HUES64 (cell line): Measurements from ENCODE around the gene ABHD2.
"Not testable (repeated sequence)": the region's sequence is repeated elsewhere in the genome, so short reads cannot be mapped to it uniquely, and the experiment has no call there.

Source experiments
- H3K27ac ChIP-seq: 2 replicates; pipeline ENCODE4 v1.7.0; 2013; ENCODE audit warnings: low read depth, low read length, inconsistent platforms
- H3K27me3 ChIP-seq: 2 replicates; pipeline ENCODE4 v1.6.1; 2013; ENCODE audit warnings: mild to moderate bottlenecking, low read length; ENCODE audit not compliant: insufficient read depth
- H3K36me3 ChIP-seq: 2 replicates; pipeline ENCODE4 v1.6.1; 2013; ENCODE audit warnings: mild to moderate bottlenecking, low read length; ENCODE audit not compliant: insufficient read depth
- H3K4me1 ChIP-seq: 2 replicates; pipeline ENCODE4 v1.6.1; 2013; ENCODE audit warnings: mild to moderate bottlenecking, low read length, moderate library complexity; ENCODE audit not compliant: insufficient read depth
- H3K4me3 ChIP-seq: 2 replicates; pipeline ENCODE4 v1.5.1; 2013; ENCODE audit warnings: mild to moderate bottlenecking, low read length, moderate library complexity
- H3K9ac ChIP-seq: 2 replicates; pipeline ENCODE4 v1.6.1; 2013; ENCODE audit warnings: mild to moderate bottlenecking, low read depth, low read length
- H3K9me3 ChIP-seq: 2 replicates; pipeline ENCODE4 v1.6.1; 2013; ENCODE audit warnings: low read depth, low read length; ENCODE audit not compliant: insufficient read depth
- WGBS: fragments of 150-250, 120-280 bp; methylation state at CpG from one replicate; pipeline ENCODE4 v1.1.7; 2013; ENCODE audit warnings: missing lambda C conversion rate; 5-methylcytosine and 5-hydroxymethylcytosine counted together

The ABHD2 gene

GRCh38 chr15:89077750-89078149 lies 10.5 kb upstream of the ABHD2 start:
- H3K9ac ChIP-seq: no peak overlapping the region
- H3K36me3 ChIP-seq: no peaks in the 10 kb centered on the region
- no peaks in the 10 kb centered on the region for H3K27me3 ChIP-seq
- no peak overlapping the region for H3K27ac ChIP-seq
- peaks cover 4% of the 10 kb centered on the region for H3K4me1 ChIP-seq
- H3K9me3 ChIP-seq: no peaks in the 10 kb centered on the region
- 73% methylated on average over 1 of the region's 1 CpG for WGBS
- H3K4me3 ChIP-seq: no peak overlapping the region

GRCh38 chr15:89078851-89079810 lies 9.1 kb upstream of the ABHD2 start:
- no peaks in the 10 kb centered on the region for H3K36me3 ChIP-seq
- H3K4me3 ChIP-seq: no peak overlapping the region
- no peaks in the 10 kb centered on the region for H3K9me3 ChIP-seq
- H3K9ac ChIP-seq: no peak overlapping the region
- 90% methylated on average over 4 of the region's 5 CpGs for WGBS
- peaks cover 4% of the 10 kb centered on the region for H3K4me1 ChIP-seq
- no peak overlapping the region; the same call in 1 of the 2 replicates for H3K27ac ChIP-seq
- no peaks in the 10 kb centered on the region for H3K27me3 ChIP-seq

GRCh38 chr15:89081878-89082277 lies 6.4 kb upstream of the ABHD2 start:
- no CpG with 5 or more reads among the region's 1 CpG for WGBS
- Histone ChIP-seq H3K4me3 (no peak overlapping the region), H3K27me3 (no peaks in the 10 kb centered on the region), H3K36me3 (no peaks in the 10 kb centered on the region), H3K4me1 (peaks cover 6% of the 10 kb centered on the region), H3K27ac (no peak overlapping the region), H3K9me3 (no peaks in the 10 kb centered on the region), H3K9ac (no peak overlapping the region)

GRCh38 chr15:89083246-89083645 lies 5.0 kb upstream of the ABHD2 start:
- H3K9me3 ChIP-seq: no peaks in the 10 kb centered on the region
- H3K9ac ChIP-seq: no peak overlapping the region
- H3K27ac ChIP-seq: no peak overlapping the region
- peaks cover 14% of the 10 kb centered on the region for H3K4me1 ChIP-seq
- 100% methylated on average over 1 of the region's 6 CpGs for WGBS
- H3K4me3 ChIP-seq: no peak overlapping the region
- no peaks in the 10 kb centered on the region for H3K27me3 ChIP-seq
- no peaks in the 10 kb centered on the region for H3K36me3 ChIP-seq

- Histone ChIP-seq H3K4me1 (peaks cover 9% of the 10 kb centered on the region), H3K4me3 (no peak overlapping the region), H3K36me3 (no peaks in the 10 kb centered on the region), H3K9ac (no peak overlapping the region), H3K27ac (no peak overlapping the region), H3K27me3 (no peaks in the 10 kb centered on the region), H3K9me3 (no peaks in the 10 kb centered on the region)
- WGBS: 94% methylated on average over 3 of the region's 4 CpGs
Observed at GRCh38 chr15:89085289-89085926, 2.8 kb upstream of the ABHD2 start.

GRCh38 chr15:89085933-89086332 lies 2.3 kb upstream of the ABHD2 start:
- H3K9me3 ChIP-seq, H3K36me3 ChIP-seq, H3K27ac ChIP-seq, H3K27me3 ChIP-seq, H3K4me3 ChIP-seq, H3K9ac ChIP-seq: not testable (repeated sequence)
- WGBS: 91% methylated on average over 1 of the region's 1 CpG
- peaks cover 11% of the 10 kb centered on the region for H3K4me1 ChIP-seq

GRCh38 chr15:89086390-89086789 lies 1.9 kb upstream of the ABHD2 start:
- H3K27ac ChIP-seq, H3K9me3 ChIP-seq, H3K4me3 ChIP-seq, H3K36me3 ChIP-seq, H3K9ac ChIP-seq, H3K27me3 ChIP-seq: not testable (repeated sequence)
- 95% methylated on average over 5 of the region's 5 CpGs for WGBS
- peaks cover 15% of the 10 kb centered on the region for H3K4me1 ChIP-seq

- peak overlapping the region; percentile 19; the same call in 1 of the 2 replicates for H3K9ac ChIP-seq
Observed at GRCh38 chr15:89087161-89087829, 961 bp upstream of the ABHD2 start.

GRCh38 chr15:89088605-89089315 lies 504 bp downstream of the ABHD2 start:
- H3K27me3 ChIP-seq: no peaks in the 10 kb centered on the region
- no peak overlapping the region; the same call in 1 of the 2 replicates for H3K27ac ChIP-seq
- H3K9me3 ChIP-seq: no peaks in the 10 kb centered on the region
- peaks cover 15% of the 10 kb centered on the region for H3K4me1 ChIP-seq
- peak overlapping the region; percentile 56 for H3K9ac ChIP-seq
- WGBS: 16% methylated on average over 44 of the region's 44 CpGs
- peak overlapping the region; percentile 79 for H3K4me3 ChIP-seq
- H3K36me3 ChIP-seq: no peaks in the 10 kb centered on the region

More at GRCh38 chr15:89087161-89087829, 961 bp upstream of the ABHD2 start:
- Histone ChIP-seq H3K9me3 (no peaks in the 10 kb centered on the region), H3K4me1 (peaks cover 15% of the 10 kb centered on the region), H3K36me3 (no peaks in the 10 kb centered on the region), H3K4me3 (peak overlapping the region; percentile 50), H3K27ac (peak overlapping the region; percentile 70; the same call in 1 of the 2 replicates), H3K27me3 (no peaks in the 10 kb centered on the region)
- 62% methylated on average over 13 of the region's 13 CpGs for WGBS

GRCh38 chr15:89089316-89090230 lies 1.3 kb downstream of the ABHD2 start:
- Histone ChIP-seq H3K27ac (no peak overlapping the region), H3K9me3 (no peaks in the 10 kb centered on the region), H3K4me3 (peak overlapping the region; percentile 79), H3K9ac (no peak overlapping the region), H3K27me3 (no peaks in the 10 kb centered on the region), H3K36me3 (no peaks in the 10 kb centered on the region), H3K4me1 (peaks cover 15% of the 10 kb centered on the region)
- WGBS: 95% methylated on average over 5 of the region's 5 CpGs
